Suprapubic skin (tissue), 3 donors: ENCODE data around the gene GRIK4.

Experiments
- POLR2AphosphoS5 ChIP-seq, 3 donors: sonication (generic); formaldehyde crosslinking; IDR thresholded peaks; one replicate each; pipeline ENCODE4 v1.6.1; 2017; ENCODE audit warnings: antibody characterized with exemption in 3 of 3
- TF ChIP-seq, protein P1 (sequence below), 2 donors: fragments of 200-600 bp in 1 of 2; fragments of 450-650 bp in 1 of 2; sonication (generic) in 1 of 2; IDR thresholded peaks; one replicate each; pipeline ENCODE4 v1.5.1; 2016 to 2019; ENCODE audit warnings: antibody characterized with exemption in 2 of 2, mild to moderate bottlenecking in 1 of 2, moderate library complexity in 1 of 2

DNA sequence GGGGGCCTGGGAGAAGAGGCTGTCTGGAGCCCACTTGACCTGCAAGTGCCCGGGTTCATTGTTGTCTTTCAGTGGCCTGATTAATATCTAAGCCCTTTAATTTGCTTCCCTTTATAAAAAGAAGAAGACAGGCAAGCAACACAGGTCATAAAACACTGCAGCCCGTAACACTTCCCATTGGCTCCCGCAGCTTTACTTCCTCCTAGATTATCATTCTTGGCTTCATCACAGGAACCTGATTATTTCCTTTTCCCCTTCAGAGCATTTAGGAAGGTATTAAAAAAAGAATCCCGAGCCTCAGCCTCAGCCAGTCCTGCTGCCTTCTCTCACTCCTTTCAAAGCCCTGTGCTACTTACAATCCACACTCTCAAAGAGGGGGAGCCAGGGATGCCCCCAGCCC, 183.2 kb downstream of the GRIK4 start:
- TF ChIP-seq, protein P1, sequence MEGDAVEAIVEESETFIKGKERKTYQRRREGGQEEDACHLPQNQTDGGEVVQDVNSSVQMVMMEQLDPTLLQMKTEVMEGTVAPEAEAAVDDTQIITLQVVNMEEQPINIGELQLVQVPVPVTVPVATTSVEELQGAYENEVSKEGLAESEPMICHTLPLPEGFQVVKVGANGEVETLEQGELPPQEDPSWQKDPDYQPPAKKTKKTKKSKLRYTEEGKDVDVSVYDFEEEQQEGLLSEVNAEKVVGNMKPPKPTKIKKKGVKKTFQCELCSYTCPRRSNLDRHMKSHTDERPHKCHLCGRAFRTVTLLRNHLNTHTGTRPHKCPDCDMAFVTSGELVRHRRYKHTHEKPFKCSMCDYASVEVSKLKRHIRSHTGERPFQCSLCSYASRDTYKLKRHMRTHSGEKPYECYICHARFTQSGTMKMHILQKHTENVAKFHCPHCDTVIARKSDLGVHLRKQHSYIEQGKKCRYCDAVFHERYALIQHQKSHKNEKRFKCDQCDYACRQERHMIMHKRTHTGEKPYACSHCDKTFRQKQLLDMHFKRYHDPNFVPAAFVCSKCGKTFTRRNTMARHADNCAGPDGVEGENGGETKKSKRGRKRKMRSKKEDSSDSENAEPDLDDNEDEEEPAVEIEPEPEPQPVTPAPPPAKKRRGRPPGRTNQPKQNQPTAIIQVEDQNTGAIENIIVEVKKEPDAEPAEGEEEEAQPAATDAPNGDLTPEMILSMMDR (IDR thresholded peaks at IDR 0.05), result no peak
- TF ChIP-seq POLR2AphosphoS5 (IDR thresholded peaks at IDR 0.05), result no peak
